HTR-8/SVneo (cell line): Measurements from ENCODE around the gene KIF13A.
"Not testable (repeated sequence)": the region's sequence is repeated elsewhere in the genome, so short reads cannot be mapped to it uniquely, and the experiment has no call there.

Experiments used
- DNase-seq: peaks from one replicate; pipeline ENCODE4 v3.0.0; 2011; ENCODE audit warnings: low spot score, mixed read lengths; ENCODE audit not compliant: insufficient read length
- FAIRE-seq: peaks from 2 replicates; lab custom pipeline; 2011; peaks lifted over from hg19 to GRCh38; lab: Jason Lieb, UNC

The KIF13A gene

DNA sequence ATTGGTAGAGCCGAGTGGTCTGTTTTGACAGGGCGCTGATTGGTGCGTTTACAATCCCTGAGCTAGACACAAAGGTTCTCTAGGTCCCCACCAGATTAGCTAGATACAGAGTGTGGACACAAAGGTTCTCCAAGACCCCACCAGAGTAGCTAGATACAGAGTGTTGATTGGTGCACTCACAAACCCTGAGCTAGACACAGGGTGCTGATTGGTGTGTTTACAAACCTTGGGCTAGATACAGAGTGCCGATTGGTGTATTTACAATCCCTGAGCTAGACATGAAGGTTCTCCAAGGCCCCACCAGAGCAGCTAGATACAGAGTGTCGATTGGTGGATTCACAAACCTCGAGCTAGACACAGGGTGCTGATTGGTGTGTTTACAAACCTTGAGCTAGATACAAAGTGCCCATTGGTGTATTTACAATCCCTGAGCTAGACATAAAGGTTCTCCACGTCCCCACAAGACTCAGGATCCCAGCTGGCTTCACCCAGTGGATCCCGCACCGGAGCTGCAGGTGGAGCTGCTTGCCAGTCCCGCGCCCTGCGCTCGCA is 242.6 kb downstream of the KIF13A start:
- not testable (repeated sequence) for DNase-seq, FAIRE-seq

DNA sequence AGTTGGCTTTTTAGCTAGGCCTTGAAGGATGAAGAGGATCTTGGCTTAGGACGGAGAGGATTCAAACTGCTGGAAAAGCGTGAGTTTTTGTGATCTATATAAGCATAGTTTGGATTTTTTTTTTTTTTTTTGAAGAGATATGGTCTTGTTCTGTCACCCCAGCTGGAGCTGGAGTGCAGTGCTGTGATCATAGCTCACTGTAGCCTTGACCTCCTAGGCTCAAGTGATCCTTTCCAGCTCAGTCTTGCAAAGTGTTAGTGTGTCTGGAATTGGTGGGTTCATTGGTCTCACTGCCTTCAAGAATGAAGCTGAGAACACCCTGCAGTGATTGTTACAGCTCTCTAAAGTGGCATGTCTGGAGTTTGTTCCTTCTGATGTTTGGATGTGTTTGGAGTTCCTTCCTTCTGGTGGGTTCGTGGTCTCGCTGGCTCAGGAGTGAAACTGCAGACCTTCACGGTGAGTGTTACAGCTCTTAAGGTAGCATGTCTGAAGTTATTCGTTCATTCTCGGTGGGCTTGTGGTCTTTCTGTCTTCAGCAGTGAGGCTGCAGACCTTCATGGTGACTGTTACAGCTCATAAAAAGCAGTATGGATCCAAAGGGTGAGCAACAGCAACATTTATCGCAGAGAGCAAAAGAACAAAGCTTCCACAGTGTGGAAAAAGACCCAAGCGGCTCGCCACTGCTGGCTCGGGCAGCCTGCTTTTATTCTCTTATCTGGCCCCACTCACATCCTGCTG is 243.2 kb downstream of the KIF13A start:
- DNase-seq (no peak), FAIRE-seq (no peak)

DNA sequence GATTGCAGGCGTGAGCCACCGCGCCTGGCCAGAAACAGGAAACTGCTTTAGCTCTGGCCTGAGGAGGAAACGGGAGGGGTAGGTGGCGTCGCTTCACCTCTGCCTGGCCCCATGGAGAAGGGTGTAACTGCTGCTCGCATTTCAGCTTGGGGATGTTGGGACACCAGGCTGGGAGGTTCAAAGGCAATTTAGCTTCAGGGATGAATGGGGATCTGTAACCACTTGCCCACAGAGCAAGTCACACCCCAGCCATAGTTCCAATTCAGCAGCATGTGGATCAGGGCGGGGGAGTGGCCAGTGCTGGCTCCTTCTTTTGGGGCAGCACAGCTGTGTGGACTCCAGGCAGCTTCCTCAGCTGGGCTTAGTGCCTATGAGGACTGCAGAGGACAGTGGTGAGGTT is 245.9 kb downstream of the KIF13A start:
- DNase-seq: no peak
- FAIRE-seq: no peak

DNA sequence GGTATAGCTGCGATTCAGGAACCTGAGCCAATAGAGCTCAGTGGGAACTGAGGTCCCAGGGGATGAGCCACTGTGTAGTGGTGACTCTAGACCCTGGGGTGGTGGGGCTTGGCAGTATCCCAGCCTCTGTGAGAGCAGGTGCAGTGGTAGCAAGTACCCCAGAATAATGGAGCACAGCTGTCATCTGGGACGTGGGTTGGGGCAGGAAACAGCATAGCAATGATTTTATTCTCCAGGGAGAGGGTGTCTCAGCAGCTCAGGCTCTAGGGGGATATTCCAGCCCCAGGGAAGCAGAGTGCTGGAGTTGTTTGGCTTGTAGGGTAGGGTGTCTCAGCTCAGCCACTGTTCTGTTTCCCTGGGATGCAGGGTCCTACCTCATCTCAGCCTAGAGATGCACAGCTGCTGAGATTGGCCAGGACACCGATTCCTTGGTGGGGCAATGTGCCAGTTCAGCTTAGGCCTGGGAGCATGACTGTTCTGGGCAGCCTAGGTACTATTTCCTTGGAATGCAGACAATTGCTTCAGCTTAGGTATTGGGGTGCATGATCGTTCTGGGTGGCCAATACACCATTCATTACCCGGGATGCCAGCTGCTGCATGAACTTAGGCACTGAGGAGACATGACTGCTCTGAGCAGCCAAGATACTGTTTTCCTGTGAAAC is 246.7 kb downstream of the KIF13A start:
- DNase-seq (no peak), FAIRE-seq (no peak)

DNA sequence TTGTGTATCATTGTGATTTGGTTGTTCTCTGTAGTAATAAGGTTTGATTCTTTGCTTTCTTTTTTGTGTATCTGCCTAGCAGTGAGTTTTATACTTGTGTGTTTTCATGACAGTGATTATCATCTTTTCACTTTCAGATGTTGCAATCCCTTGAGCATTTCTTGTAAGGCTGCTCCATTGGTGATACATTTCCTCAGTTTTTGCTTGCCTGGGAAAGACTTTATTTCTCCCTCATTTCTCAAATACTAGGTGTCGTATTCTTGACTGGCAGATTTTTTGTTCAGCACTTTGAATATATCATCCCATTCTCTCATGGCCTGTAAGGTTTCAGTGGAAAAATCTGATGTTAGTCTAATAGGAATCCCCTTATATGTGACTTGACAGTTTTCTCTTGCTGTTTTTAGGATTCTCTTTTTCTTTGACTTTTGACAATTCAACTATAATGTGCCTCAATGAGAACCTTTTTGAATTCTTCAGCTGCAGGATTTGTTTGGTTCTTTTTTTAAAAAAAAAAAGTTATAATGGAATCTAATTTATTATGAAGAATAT is 249.7 kb downstream of the KIF13A start:
- FAIRE-seq (no peak), DNase-seq (no peak)

DNA sequence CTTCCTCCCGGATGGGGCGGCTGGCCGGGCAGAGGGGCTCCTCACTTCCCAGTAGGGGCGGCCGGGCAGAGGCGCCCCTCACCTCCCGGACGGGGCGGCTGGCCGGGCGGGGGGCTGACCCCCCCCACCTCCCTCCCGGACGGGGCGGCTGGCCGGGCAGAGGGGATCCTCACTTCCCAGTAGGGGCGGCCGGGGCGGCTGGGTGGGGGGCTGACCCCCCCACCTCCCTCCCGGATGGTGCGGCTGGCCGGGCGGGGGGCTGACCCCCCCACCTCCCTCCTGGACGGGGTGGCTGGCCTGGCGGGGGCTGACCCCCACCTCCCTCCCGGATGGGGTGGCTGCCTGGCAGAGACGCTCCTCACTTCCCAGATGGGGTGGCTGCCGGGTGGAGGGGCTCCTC is 252.1 kb downstream of the KIF13A start:
- not testable (repeated sequence) for FAIRE-seq

DNA sequence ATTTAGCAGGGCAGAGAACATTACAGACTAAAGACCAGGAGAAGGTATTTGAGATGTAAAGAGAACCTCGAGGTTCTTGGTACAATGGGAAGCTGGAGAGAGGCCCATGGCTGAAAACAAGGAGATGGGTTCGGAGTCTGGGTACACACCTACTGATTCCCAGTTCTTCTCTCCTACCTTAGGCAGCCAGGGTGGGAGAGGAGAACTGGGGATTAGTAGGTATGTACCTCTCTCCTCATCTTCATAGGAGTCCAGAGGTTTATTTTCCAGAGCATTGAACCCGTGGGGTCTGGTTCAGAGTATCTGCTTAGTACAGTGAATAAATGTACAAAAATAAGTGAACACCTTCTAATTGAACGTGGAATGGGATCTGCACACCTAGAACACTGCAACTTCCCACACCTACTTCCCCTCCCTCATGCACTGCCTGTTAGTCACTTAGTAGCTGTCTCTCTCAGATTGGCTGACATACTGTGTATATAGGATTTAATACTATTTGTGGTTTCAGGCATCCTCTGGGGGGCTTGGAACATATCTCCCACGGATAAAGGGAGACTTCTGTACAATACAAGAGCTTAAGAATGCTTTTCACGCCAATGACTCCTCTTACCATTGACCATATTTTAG is 257.2 kb downstream of the KIF13A start:
- FAIRE-seq: no peak

More for the DNA sequence above, 252.1 kb downstream of the KIF13A start:
- not testable (repeated sequence) for DNase-seq

DNA sequence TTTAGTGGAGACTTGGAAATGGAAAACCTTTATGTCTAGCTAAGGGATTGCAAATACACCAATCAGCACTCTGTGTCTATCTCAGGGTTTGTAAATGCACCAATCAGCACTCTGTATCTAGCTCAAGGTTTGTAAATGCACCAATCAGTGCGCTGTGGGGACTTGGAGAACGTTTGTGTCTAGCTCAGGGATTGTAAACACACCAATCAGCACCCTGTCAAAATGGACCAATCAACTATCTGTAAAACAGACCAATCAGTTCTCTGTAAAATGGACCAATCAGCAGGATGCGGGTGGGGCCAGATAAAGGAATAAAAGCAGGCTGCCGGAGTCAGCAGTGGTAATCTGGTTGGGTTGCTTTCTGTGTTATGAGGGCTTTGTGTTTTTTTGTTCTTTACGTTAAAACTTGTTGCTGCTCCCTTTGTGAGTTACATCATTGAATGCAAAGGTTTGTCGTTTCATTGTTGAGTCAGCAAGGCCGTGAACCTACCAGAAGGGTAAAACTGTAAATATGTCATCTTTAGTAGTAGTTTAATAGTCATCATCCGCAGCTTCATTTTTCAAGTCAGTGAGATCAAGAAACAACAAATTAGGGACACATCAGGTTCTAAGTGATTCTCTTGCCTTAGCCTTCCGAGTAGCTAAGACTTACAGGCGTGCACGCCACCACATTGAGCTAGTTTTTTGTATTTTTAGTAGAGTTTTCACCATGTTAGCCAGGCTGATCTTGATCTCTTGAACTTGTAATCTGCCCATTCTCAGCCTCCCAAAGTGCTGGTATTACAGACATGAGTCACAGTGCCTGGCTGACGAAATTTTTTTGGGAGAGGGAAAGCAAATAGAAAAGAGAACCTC is 258.0 kb downstream of the KIF13A start:
- DNase-seq (no peak), FAIRE-seq (no peak)

More for the DNA sequence above, 257.2 kb downstream of the KIF13A start:
- no peak for DNase-seq

DNA sequence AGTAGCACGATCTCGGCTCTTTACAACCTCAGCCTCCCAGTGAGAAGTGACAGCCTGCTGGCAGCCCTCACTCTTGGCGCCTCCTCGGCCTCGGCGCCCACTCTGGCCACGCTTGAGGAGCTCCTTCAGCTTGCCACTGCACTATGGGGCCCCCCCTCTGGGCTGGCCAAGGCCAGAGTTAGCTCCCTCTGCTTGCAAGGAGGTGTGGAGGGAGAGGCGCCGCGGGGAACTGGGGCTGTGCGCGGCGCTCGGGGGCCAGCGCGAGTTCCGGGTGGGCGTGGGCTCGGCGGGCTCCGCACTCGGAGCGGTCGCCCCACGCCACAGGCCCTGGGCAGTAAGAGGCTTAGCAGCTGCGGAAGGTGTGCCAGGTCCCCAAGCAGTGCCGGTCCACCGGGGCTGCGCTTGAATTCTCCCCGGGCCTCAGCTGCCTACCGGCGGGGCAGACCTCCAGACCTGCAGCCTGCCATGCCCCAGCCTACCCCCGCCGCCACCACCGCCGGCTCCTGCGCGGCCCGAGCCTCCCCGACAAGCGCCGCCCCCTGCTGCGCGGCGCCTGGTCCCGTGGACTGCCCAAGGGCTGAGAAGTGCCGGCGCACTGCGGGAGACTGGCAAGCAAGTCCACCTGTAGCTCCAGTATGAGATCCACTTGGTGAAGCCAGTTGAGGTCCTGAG is 258.7 kb downstream of the KIF13A start:
- FAIRE-seq (no peak), DNase-seq (no peak)

DNA sequence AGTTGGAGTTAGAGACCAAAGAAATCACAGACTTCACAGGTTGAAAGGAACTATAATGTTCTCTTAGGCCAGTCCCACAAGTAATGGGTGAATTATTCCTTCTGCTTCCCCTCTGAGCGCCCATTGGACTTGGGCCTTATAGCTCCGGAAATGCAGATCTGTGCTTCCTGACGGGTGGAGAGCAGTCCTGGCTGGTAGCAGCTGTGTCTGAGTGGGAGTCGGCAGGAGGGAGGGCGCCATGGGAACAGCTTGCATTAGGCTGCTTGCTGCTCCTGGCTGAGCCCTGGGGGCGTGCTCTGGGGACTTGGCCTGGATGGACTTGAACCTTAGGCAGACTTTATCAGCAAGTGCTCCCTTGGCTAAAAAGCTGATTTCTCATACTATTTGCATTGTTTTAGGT is 262.4 kb downstream of the KIF13A start:
- FAIRE-seq: peak; percentile 62
- DNase-seq: peak; percentile 52

DNA sequence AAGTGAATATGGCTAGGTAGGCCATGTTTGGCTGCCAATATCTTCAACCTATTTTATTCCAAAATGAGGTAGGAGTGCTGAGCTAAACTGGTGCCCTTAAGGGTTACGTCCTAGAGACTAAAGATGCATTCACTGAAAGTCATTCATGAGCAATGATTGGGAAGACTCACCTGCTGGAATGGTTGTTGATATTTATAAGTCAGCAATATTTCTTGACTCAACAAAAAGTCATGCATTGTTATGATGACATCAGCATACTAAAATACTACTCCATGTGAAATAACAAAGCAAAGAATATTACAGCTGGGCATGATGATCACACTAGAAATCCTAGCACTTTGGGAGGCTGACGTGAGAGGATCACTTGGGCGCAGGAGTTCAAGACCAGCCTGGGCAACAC is 263.1 kb downstream of the KIF13A start:
- no peak for DNase-seq
- FAIRE-seq: no peak

DNA sequence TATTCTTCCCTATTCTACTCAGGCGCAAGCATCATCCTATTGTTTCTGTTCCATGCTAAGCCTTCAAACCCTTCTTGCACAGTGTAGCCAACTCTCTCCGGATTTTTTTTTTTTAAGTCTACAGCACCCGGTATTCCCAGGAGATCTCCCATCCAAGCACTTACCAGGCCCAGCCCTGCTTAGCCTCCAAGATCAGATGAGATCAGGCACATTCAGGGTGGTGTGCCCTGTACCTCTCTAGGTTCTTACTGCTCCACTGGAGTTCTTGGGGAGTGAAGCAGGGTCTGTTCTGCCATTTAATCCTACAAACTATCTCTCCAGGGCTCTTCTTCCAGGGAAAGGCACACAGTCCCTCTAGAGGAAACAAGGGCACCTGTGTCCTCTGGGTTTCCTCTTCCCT is 265.8 kb downstream of the KIF13A start:
- no peak for FAIRE-seq
- DNase-seq: no peak

DNA sequence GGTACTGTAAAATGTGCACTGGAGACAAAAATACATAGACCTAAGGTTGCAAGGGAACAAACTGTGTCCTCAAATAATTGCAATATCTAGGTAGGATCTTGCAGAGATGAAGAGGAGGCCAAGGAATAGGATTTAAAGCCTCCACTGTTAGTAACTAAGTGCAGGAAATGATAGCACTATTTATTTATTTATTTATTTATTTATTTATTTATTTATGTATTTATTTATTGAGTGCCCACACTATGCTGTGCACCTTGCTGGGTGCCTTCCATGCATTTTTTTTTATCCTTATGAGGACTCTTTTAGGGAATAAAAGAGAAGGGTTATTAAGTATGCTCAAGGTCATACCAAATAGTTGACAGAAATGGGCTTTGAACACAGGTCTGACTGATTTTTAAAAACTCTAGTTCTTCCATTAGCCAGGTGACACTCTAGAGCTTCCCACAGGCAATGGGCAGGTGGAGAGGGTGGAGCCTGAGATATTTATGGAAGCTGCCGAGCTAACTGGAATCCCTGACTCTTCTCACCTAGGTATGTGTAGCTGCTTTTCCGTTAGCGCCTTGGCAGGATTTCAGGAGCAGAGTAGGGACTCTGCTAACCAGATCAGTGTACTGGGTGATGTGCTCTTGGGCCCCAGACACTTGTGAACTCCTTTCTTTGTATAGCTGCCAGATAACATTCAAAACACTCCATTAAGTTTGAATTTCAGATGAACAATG is 268.0 kb downstream of the KIF13A start:
- no peak for FAIRE-seq

DNA sequence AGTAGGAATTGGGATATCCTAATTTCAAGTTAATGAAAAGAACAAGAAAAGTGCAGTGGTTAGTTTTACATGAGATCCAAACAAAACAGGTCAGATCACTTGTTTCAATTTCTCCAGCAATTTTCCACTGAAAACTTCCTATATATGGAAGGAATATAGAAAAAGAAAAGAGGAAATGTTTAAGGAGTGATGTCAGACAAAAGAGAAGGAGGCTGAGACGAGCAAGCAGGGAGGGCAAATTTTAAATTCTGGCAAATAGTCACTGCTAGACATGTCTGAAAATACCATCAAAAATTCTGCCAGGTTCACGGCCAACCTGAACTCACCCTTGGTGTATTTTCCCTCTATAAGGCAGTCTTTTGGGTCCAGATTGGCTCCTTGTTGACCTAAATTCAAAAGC is 271.2 kb downstream of the KIF13A start:
- FAIRE-seq: no peak
- DNase-seq: no peak

More for the DNA sequence above, 268.0 kb downstream of the KIF13A start:
- no peak for DNase-seq

DNA sequence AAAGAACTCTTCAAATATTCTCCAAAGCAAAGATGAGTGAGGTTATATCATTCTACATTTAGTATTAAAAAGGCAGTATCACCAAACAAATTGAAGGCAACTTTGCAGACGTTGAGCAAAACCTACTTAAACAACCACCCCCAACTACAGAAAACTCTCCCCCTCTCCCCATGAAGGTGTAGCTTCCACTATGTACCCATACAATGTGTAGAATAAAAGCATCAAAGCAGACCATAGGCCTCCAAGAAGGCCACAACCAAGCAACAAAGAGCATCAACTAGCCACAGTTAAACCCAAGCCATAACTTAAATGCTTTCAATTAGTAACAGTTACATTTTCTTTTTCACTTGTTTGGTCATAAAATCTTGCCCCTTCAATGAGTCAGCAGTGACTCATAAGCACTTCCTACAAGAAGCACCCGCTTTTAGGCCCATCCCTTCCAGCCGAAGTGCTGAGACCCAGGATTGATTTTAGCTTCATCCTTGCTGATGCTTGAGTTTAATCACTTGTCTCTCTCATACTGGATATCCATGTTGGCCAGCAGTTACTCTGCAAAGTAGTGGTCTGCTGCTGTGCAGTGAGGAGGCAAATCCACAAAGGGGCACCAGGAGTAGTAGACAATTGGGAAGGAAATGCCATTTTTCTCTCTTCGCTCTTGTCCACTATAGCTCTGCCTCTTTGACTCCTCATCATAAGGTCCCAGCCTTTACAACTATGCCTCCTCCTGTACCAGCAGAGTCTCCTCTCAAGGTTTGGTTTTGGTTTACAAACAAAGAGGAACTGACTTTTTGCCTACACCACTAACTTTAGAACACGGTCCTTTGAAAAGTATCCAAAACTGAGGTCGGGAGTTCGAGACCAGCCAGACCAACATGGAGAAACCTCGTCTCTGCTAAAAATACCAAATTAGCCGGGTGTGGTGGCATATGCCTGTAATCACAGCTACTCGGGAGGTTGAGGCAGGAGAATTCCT is 272.3 kb downstream of the KIF13A start:
- peak; percentile 4 for FAIRE-seq
- peak; percentile 74 for DNase-seq

DNA sequence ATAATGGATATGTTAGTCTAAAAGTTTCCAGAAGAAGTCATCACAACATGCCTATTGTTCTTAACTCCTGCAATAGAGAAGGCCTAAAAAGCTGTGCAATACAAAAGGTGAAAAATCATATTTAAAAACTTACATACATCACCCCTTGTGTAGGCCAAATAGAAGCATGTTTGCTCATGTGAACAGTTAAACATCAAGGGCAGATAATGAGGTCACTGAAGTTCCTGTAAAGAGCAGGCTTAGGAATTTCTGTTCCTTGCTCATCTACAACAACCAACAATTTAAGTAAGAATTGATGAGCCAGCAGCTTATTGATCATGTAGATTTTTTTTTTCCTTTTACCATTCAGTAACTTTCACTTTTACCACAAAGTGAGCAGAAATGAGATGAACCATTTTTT is 273.3 kb downstream of the KIF13A start:
- DNase-seq: no peak
- FAIRE-seq: no peak

DNA sequence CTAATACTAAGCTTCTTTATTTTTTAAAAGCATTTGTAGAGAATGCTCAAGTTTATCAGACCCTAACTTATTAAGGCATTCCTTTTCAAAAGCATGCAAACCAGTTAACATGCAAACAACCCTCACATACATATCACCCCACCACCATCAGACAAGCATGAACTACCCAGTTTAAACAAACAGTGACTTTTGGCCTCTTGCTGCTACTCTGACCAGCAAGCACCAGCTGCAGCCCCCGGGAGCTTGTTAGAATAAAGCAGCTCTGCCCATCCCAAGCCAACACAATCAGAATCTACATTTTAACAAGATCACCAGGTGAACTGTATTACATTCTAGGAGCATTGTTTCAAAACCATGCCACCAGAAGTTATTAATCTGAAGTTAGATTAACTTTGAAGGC is 274.9 kb downstream of the KIF13A start:
- FAIRE-seq: no peak
- DNase-seq: no peak

DNA sequence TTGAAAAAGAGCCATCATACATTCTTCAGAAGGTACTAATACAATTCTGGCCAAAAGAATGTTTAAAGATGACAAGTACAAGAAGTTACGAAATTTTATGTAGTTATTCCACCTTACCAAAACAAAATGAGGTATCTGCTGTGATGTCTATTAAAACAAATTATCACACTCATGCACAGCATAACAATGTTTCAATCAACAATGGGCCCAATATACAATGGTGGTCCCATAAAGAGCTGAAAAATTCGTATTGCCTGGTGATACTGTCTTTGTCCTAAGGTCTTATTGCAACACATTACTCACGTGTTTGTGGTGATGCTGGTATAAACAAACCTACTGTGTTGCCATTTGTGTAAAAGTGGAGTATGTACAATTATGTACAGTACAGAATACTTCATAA is 277.1 kb downstream of the KIF13A start:
- no peak for FAIRE-seq

More for the DNA sequence above, 277.1 kb downstream of the KIF13A start:
- no peak for DNase-seq
